HG03135 (cell line): ENCODE data around the gene CD40.

Source experiments
- ATAC-seq: cut with Tn5 transposase; IDR thresholded peaks from one replicate; pipeline ENCODE4 v1.9.1; 2021; ENCODE audit warnings: mild to moderate bottlenecking, moderate library complexity; ENCODE audit not compliant: unreplicated experiment

CD40 gene

DNA sequence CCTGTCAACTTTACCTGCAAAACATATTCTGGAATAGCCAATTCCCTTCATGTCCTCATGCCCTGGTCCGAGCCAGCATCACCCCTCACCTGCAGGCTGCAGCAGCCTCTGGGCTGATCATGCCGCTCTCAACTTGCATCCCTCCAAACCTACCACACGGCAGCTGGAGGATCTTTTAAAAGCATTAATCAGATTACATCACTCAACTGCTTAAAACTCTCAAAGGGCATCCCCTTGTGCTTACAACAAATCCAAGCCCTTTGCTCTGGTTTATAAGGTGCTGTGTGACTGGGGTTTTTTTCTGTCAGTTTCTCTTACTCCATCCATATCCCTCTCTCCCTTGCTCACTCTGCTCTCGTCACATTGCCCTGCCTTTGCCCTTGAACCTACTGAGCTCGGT is 24.0 kb downstream of the CD40 start:
- ATAC-seq: no peak

DNA sequence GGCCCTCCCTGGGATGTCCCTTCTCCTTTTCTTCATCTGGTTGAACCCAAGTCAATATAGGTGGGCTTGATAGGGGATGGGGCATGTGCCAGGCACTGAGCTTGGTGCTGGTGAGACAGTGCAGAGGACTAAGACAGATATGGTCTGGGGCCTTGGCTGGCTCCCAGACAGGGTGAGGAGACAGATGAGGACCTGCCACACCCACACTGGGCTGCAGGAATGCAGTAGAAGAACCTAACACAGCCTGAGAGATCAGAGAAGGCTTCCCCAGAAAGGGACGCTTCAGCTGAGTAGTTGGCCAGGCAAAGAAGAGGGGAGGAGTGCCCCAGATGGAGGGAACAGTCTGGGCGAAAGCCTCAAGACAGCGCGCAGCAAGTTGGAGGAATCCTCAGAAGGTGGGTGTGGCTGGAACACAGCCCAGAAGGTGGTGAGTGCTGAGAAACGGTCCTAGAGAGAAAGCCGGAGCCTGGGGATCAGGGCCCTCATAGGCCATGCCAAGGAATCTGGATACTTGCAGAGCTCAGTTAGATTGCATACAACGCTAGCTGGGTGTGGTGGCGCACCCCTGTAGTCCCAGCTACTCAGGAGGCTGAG is 26.4 kb downstream of the CD40 start:
- ATAC-seq: no peak

DNA sequence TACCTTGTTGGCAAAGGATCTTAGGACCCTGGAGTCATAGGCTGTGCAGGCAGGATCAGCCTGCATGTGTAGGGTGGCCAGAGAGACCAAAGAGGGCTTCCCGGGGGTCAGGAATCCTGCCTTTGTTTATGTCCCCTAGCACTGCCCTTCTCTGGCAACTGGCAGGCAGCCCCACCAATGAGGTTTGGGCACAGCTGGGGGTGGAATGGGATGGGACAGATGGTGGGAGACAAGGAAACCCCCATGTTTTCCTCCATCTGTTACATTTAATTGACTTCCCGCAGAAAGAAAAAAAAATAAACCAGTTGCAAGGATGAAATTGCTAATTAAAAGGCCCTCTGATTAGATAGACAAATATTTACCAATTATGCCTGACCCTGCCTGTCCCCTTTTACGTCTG is 27.6 kb downstream of the CD40 start:
- no peak for ATAC-seq

- ATAC-seq: no peak
These were observed 30.4 kb downstream of the CD40 start for GRCh38 chr20:46148313-46149208.

DNA sequence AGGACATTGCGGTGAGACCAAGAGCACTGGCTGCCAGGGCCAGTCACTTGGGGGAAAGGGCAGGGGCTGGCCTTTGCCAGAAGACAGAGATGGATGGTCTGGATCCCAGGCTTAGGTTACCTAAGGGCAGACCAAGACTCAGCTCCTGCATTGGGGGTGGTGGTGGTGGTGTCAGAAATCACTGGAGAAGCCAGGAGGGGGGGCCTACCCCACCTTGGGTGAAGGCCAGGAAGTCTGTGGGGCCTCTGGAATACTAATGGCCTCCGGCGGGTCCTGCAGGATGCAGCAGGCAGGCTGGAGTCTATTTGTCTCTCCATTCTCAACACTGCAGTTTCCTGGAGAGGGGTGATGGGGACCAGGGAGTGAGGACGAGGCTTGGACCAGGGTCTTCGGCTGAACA is 32.8 kb downstream of the CD40 start:
- ATAC-seq: no peak

GRCh38 chr20:46151936-46152335 is 33.8 kb downstream of the CD40 start:
- no peak for ATAC-seq

- no peak for ATAC-seq
These were observed 34.9 kb downstream of the CD40 start for GRCh38 chr20:46152824-46153586.

DNA sequence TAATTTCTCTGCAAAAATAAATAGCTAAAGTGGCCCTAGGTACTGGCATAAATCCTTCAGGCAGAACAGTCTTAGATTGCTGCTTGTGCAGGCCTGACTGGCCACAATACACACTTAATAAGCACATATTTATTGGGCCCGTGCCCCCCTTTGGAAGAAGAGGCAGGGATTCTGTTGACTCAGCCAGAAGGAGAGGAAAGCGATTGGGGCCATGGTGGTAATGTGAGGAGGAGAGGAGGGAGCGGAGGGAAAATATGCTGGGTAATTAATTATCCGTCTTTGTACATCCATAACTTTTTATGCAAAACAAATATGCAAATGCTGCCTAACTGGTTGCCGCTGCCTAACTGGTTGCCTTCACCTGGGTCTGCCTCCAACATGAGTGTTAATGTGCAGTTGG is 36.2 kb downstream of the CD40 start:
- no peak for ATAC-seq

DNA sequence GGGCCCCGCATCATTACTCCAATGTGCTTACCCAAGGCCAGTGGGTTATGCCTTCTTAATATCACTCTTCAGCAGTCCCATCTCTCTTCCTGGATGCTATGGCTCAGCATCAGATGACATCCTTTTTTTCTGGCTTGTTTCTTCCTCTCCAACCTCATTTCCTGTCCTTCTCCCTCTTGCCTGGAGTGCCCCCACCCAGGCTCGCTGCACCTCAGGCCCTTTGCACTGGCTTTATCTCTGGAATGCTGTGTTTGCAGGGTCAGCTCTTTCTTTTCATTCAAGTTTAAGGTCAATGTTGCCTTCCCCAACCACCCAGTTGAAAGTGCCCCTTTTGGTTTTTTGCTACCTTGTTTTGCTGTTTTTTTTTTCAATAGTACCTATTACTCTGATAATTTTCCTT is 36.7 kb downstream of the CD40 start:
- ATAC-seq: no peak

- ATAC-seq: no peak
These were observed 38.0 kb downstream of the CD40 start for GRCh38 chr20:46156065-46156464.

DNA sequence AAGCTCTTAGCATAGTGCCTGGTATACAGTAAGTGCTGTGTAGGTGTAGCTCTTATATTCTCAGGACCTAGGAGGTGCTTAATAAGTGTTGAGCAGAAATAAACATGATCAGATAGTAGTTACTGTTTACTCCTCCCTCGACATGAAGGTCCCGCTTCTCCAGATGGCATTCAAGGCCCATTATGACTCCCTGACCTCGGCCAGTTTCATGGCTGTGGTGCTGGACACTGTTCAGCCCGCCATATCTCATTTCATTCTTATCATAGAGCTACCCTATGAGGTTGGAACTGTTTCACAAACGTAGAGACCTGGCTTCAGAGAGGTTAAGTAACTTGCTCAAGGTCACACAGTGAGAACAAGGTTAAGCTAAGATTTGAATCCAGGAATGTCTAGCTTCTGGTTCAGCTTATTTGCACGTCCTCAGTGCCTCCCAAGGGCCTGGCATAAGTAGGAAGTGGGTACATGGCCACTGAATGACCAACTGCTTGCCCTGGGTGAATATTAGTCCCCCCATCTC is 39.0 kb downstream of the CD40 start:
- no peak for ATAC-seq

DNA sequence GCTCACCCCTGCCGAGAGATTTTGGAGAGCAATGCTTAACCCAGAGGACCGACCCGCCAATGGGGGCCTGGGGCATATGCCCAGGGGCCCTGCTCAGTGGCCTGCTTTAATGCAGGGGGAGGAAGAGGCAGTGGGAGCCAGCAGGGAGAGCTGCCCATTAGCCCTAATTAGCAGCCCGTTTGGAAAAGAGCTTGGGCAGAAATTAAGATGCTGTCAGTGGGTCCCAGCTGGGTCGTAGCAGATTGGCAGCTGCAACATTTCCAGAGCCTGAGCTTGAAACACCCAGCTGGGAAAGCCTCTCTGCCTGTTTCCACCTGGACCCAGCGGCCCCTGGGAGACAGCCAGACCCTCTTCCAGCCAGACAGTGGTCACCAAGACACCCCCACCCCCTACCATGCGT is 39.5 kb downstream of the CD40 start:
- ATAC-seq: no peak

GRCh38 chr20:46158476-46158987 is 40.4 kb downstream of the CD40 start:
- ATAC-seq: no peak

DNA sequence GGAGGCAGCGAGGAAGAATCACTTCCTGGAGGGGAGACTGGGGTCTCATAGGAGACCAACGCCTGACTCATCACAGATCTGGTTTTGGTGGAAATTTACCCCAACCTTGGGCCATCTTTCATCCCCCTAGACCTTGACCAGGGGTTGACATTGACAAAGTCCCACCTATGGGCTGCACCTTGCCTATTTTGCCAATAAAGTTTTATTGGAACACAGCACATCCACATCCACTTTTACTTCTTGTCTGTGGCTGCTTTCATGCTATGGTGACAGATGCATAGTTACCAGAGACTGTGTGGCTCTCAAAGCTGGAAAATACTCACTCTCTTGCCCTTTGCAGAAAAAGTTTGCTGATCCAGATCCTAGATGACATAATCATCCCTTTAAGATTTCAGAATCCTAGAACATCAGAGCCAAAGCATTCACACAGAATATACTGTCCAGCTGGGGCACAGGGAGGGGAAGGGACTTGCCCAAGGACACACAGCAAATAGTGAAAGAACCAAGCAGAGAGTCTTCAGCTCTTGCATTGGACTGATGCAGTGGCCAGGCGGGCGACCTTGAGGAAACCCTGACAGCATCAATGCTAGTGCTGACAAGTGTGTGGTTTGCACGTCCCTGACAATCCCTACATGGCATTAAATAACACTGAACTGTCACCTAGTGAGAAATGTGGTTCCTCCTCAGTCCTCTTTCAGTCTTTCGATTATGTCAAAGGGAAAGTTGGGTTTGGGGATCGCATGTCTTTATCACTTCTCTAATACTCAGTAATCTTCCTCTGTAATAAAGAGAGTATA is 41.2 kb downstream of the CD40 start:
- ATAC-seq: no peak

GRCh38 chr20:46160661-46161060 is 42.5 kb downstream of the CD40 start:
- ATAC-seq: no peak

DNA sequence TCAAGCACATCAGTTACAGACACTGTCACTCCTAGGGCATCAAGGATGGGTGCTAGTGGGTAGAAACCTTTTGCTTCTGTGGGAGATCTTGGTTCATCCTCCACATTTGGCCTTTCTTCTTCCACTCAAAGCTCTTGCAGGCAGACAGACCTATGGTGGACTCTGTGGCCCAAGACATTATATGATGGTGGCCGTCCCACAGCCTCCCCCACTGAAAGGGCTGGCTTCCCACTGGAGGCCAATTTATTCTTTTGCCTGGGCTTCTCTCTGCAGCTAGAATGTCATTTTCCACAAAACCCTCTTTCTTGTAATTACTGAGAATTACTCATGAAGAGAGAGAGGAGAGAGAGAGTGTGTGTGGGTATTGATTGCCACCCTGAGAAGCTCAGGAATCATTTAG is 43.8 kb downstream of the CD40 start:
- ATAC-seq: no peak

DNA sequence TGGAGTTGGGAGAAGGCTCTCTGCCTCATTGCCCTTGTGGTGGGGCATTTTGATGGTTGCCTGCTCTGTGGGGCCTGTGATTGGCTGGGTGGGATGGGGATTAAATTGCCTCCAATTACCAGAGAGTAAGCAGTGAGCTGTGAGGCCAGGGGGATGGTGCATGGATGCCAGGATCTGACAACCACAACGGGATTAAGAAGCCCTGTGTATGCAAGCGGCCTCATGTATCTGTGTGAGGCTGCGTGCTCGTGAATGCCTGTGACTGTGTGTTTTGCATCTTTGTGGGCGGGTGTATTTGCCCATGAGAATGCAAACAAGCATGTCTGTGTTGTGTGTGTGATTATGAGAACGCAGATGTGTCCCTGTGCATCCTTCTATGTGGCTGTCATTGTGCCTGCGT is 46.1 kb downstream of the CD40 start:
- no peak for ATAC-seq

GRCh38 chr20:46167080-46167479 is 49.0 kb downstream of the CD40 start:
- ATAC-seq: no peak

GRCh38 chr20:46168438-46168837 is 50.3 kb downstream of the CD40 start:
- ATAC-seq: no peak
